ENCODE data around the gene WLS.

The WLS gene

GRCh38 chr1:68232289-68233148, at the start of gene WLS:
TSS of gene WLS (minus strand) at chr1:68232523. CDS start at chr1:68232299, 224 bp downstream.
- TF ChIP-seq, protein P1, sequence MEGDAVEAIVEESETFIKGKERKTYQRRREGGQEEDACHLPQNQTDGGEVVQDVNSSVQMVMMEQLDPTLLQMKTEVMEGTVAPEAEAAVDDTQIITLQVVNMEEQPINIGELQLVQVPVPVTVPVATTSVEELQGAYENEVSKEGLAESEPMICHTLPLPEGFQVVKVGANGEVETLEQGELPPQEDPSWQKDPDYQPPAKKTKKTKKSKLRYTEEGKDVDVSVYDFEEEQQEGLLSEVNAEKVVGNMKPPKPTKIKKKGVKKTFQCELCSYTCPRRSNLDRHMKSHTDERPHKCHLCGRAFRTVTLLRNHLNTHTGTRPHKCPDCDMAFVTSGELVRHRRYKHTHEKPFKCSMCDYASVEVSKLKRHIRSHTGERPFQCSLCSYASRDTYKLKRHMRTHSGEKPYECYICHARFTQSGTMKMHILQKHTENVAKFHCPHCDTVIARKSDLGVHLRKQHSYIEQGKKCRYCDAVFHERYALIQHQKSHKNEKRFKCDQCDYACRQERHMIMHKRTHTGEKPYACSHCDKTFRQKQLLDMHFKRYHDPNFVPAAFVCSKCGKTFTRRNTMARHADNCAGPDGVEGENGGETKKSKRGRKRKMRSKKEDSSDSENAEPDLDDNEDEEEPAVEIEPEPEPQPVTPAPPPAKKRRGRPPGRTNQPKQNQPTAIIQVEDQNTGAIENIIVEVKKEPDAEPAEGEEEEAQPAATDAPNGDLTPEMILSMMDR (IDR thresholded peaks at IDR 0.05; ENCODE audit: low read depth, low read length) = no peak
- Histone ChIP-seq H3K9me3 (ENCODE audit: severe bottlenecking) (no peaks in the 10 kb centered on the region), H3K4me3 (ENCODE audit: low read depth, low read length) (peak within 1 kb of the TSS; percentile 97), H3K27ac (no peak within 1 kb of the TSS; the same call in none of the 2 replicates), H3K27me3 (ENCODE audit: insufficient read depth, low read depth, severe bottlenecking) (no peaks in the 10 kb centered on the region), H3K36me3 (no peaks in the 10 kb centered on the region)
- DNase-seq = peak; percentile 78

DNA sequence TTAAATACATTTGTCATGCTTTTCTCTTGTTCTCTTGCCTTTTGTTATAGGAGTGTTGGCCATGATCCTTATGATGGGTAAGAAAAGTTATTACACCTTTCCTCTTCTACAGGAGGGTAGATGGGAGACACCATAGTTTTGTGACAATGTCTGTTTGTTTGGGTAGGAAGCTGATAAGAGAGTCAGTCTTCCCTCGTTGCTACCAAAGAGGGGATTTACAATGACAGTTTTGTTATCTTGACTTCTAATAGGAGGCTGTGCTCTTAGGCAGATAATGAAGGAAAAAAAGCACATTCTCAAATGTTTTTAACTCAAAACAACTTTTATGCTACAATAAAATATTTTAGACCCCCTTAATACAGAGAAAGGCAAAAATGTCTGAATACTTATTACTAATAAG, 48.0 kb upstream of the WLS start:
- TF ChIP-seq, protein P1 (IDR thresholded peaks at IDR 0.05; ENCODE audit: low read depth, low read length) = no peak
- Histone ChIP-seq H3K4me3 (ENCODE audit: low read depth, low read length) (no peak overlapping the region), H3K36me3 (no peaks in the 10 kb centered on the region), H3K27me3 (ENCODE audit: insufficient read depth, low read depth, severe bottlenecking) (no peaks in the 10 kb centered on the region), H3K27ac (no peak overlapping the region), H3K9me3 (ENCODE audit: severe bottlenecking) (no peaks in the 10 kb centered on the region)
- DNase-seq = no peak

GRCh38 chr1:68279846-68280245, 47.5 kb upstream of the WLS start:
- DNase-seq = no peak
- H3K9me3 ChIP-seq (ENCODE audit: severe bottlenecking) = no peaks in the 10 kb centered on the region

GRCh38 chr1:68278221-68278620, 45.9 kb upstream of the WLS start:
- Histone ChIP-seq H3K36me3 (no peaks in the 10 kb centered on the region), H3K27ac (no peak overlapping the region), H3K9me3 (ENCODE audit: severe bottlenecking) (no peaks in the 10 kb centered on the region), H3K27me3 (ENCODE audit: insufficient read depth, low read depth, severe bottlenecking) (no peaks in the 10 kb centered on the region), H3K4me3 (ENCODE audit: low read depth, low read length) (no peak overlapping the region)
- no peak for DNase-seq
- TF ChIP-seq, protein P1 (IDR thresholded peaks at IDR 0.05; ENCODE audit: low read depth, low read length) = no peak

More at GRCh38 chr1:68279846-68280245, 47.5 kb upstream of the WLS start:
- Histone ChIP-seq H3K4me3 (ENCODE audit: low read depth, low read length) (no peak overlapping the region), H3K27me3 (ENCODE audit: insufficient read depth, low read depth, severe bottlenecking) (no peaks in the 10 kb centered on the region), H3K36me3 (no peaks in the 10 kb centered on the region), H3K27ac (no peak overlapping the region)
- TF ChIP-seq, protein P1 (IDR thresholded peaks at IDR 0.05; ENCODE audit: low read depth, low read length) = no peak

- Histone ChIP-seq H3K9me3 (ENCODE audit: severe bottlenecking) (no peaks in the 10 kb centered on the region), H3K27me3 (ENCODE audit: insufficient read depth, low read depth, severe bottlenecking) (no peaks in the 10 kb centered on the region), H3K36me3 (no peaks in the 10 kb centered on the region), H3K27ac (no peak overlapping the region), H3K4me3 (ENCODE audit: low read depth, low read length) (no peak overlapping the region)
- TF ChIP-seq, protein P1 (IDR thresholded peaks at IDR 0.05; ENCODE audit: low read depth, low read length) = no peak
- DNase-seq = no peak
These were observed 44.1 kb upstream of the WLS start for GRCh38 chr1:68276448-68276847.

All from WERI-Rb-1 (cell line).